HG03442 (cell line): ENCODE measurements around the gene PAPSS1.
A peak's percentile ranks its signal among the peaks of the same experiment; 100 is the strongest.
"Not testable (repeated sequence)": the region's sequence is repeated elsewhere in the genome, so short reads cannot be mapped to it uniquely, and the experiment has no call there.

Experiments used
- ATAC-seq: cut with Tn5 transposase; IDR thresholded peaks from one replicate; pipeline ENCODE4 v1.9.1; 2021; ENCODE audit warnings: mild to moderate bottlenecking, moderate library complexity; ENCODE audit not compliant: unreplicated experiment

Gene PAPSS1

GRCh38 chr4:107691378-107691777, 28.7 kb downstream of the PAPSS1 start:
- ATAC-seq = no peak

GRCh38 chr4:107689912-107690587, 30.0 kb downstream of the PAPSS1 start:
- ATAC-seq = peak; percentile 92

- no peak for ATAC-seq
These were observed 31.6 kb downstream of the PAPSS1 start for GRCh38 chr4:107688421-107688820.

- no peak for ATAC-seq
These were observed 34.3 kb downstream of the PAPSS1 start for GRCh38 chr4:107685740-107686139.

GRCh38 chr4:107683873-107684272, 36.2 kb downstream of the PAPSS1 start:
- ATAC-seq = no peak

- ATAC-seq = no peak
These were observed 37.7 kb downstream of the PAPSS1 start for GRCh38 chr4:107682306-107682705.

GRCh38 chr4:107669068-107669467, 51.0 kb downstream of the PAPSS1 start:
- no peak for ATAC-seq

- no peak for ATAC-seq
These were observed 53.9 kb downstream of the PAPSS1 start for GRCh38 chr4:107666134-107666533.

- ATAC-seq = no peak
These were observed 55.0 kb downstream of the PAPSS1 start for GRCh38 chr4:107665001-107665400.

- ATAC-seq = no peak
These were observed 61.4 kb downstream of the PAPSS1 start for GRCh38 chr4:107658400-107659336.

- no peak for ATAC-seq
These were observed 64.7 kb downstream of the PAPSS1 start for GRCh38 chr4:107655289-107655688.

- no peak for ATAC-seq
These were observed 65.3 kb downstream of the PAPSS1 start for GRCh38 chr4:107654694-107655093.

GRCh38 chr4:107651408-107651807, 68.6 kb downstream of the PAPSS1 start:
- ATAC-seq = not testable (repeated sequence)

GRCh38 chr4:107650251-107650650, 69.8 kb downstream of the PAPSS1 start:
- no peak for ATAC-seq

GRCh38 chr4:107648178-107648991, 71.6 kb downstream of the PAPSS1 start:
- ATAC-seq = no peak

GRCh38 chr4:107647591-107647990, 72.4 kb downstream of the PAPSS1 start:
- ATAC-seq = no peak

- ATAC-seq = no peak
These were observed 74.4 kb downstream of the PAPSS1 start for GRCh38 chr4:107645604-107646003.

GRCh38 chr4:107643021-107643420, 77.0 kb downstream of the PAPSS1 start:
- ATAC-seq = no peak

- ATAC-seq = no peak
These were observed 79.2 kb downstream of the PAPSS1 start for GRCh38 chr4:107640878-107641277.

GRCh38 chr4:107640197-107640596, 79.8 kb downstream of the PAPSS1 start:
- ATAC-seq = no peak

- ATAC-seq = no peak
These were observed 84.3 kb downstream of the PAPSS1 start for GRCh38 chr4:107635735-107636134.
